Measurements from ENCODE around the gene IGF1. TPM values are rescaled to one million over a fixed set of nuclear protein-coding genes. Genes with fewer than 3 reads are reported as not detected.
A peak's percentile ranks its signal among the peaks of the same experiment; 100 is the strongest.

The IGF1 gene
- total and polyA plus RNA-seq, 9 of the 15 experiments (the other 6 are each of a cell fraction or from before 2014, with no cell fraction given): 3.7 to 13.9 (median 4.5) TPM

DNA sequence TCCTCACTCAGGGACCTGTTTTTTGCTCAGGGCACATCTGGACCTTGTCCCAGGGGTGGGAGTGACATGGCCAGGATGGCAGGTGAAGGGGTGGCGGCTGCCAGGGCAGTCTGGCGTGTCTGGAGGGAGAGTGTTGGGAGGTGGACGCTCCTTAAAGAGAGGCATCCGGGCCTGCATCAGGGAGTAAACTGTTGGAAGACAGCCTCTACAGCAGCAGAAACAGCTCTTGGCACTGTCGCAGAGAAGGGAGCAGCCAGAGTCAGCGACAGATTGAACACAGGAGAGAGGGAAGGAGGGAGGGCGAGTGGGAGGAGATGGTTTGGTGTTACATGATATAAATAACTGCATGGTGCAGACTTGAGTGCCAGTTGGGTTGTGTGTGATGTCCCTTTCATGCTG is 52.8 kb downstream of the IGF1 start (continued):
- TF ChIP-seq, protein P1, sequence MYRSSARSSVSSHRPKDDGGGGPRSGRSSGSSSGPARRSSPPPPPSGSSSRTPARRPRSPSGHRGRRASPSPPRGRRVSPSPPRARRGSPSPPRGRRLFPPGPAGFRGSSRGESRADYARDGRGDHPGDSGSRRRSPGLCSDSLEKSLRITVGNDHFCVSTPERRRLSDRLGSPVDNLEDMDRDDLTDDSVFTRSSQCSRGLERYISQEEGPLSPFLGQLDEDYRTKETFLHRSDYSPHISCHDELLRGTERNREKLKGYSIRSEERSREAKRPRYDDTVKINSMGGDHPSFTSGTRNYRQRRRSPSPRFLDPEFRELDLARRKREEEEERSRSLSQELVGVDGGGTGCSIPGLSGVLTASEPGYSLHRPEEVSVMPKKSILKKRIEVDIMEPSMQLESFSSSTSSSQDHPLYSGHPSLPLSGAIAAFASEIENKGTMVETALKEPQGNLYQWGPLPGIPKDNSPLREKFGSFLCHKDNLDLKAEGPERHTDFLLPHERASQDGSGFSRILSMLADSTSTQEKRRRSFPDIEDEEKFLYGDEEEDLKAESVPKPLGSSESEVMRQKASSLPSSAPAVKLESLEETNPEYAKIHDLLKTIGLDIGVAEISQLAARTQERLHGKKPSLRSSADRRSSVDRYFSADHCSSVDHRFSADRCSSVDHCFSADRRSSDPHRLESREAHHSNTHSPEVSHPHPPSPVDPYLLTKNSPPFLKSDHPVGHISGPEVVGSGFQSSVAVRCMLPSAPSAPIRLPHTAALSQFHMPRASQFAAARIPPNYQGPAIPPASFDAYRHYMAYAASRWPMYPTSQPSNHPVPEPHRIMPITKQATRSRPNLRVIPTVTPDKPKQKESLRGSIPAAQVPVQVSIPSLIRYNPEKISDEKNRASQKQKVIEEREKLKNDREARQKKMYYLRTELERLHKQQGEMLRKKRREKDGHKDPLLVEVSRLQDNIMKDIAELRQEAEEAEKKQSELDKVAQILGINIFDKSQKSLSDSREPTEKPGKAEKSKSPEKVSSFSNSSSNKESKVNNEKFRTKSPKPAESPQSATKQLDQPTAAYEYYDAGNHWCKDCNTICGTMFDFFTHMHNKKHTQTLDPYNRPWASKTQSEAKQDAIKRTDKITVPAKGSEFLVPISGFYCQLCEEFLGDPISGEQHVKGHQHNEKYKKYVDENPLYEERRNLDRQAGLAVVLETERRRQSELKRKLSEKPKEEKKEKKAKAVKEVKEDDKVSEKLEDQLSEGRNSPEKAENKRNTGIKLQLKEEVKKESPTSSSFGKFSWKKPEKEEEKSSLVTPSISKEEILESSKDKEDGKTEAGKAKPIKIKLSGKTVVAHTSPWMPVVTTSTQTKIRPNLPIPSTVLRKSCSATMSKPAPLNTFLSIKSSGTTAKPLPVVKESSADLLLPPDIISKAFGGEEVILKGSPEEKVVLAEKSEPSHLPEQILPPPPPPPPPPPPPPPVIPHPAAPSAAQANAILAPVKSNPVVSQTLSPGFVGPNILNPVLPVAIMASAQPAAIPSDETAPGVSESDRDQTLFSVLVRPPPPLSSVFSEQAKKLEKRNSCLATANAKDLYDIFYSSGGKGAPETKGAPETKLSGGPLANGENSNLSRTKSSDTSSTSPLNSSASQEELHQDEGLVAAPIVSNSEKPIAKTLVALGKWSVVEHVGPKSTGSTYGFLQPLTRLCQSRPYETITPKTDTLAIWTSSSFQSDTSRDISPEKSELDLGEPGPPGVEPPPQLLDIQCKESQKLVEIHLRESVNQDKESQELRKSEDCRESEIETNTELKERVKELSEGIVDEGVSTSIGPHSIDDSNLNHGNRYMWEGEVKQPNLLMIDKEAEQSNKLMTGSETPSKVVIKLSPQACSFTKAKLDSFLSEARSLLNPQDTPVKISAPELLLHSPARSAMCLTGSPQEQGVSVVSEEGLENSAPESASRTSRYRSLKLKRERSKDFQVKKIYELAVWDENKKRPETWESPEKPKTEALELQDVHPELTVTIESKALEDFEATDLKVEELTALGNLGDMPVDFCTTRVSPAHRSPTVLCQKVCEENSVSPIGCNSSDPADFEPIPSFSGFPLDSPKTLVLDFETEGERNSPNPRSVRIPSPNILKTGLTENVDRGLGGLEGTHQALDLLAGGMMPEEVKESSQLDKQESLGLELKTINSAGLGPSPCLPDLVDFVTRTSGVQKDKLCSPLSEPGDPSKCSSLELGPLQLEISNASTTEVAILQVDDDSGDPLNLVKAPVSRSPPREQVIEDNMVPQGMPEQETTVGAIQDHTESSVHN (IDR thresholded peaks at IDR 0.05; ENCODE audit: borderline replicate concordance in 1 of 2, low read depth in 1 of 2): no peak
- TF ChIP-seq DMBX1 (CRISPR knock-in tag; IDR thresholded peaks at IDR 0.05; ENCODE audit: borderline replicate concordance) (no peak), NFRKB (IDR thresholded peaks at IDR 0.05; ENCODE audit: low read depth) (0 out of 2 replicates have a peak, but pooled peaks have one; percentile 41), ZNF324 (CRISPR knock-in tag; IDR thresholded peaks at IDR 0.05) (no peak), ZNF212 (CRISPR knock-in tag; IDR thresholded peaks at IDR 0.05) (no peak), ZNF79 (CRISPR knock-in tag; IDR thresholded peaks at IDR 0.05; ENCODE audit: low read depth) (no peak), PRMT5 (CRISPR knock-in tag; IDR thresholded peaks at IDR 0.05) (no peak), ERF (CRISPR knock-in tag; IDR thresholded peaks at IDR 0.05) (no peak), ZNF197 (CRISPR knock-in tag; IDR thresholded peaks at IDR 0.05; ENCODE audit: low read depth) (no peak), ZKSCAN8 (CRISPR knock-in tag; IDR thresholded peaks at IDR 0.05) (no peak), ATF7 (IDR thresholded peaks at IDR 0.05) (no peak), ZNF707 (CRISPR knock-in tag; conservative IDR thresholded peaks at IDR 0.05) (no peak), NFE2L1 (tag; IDR thresholded peaks at IDR 0.05; ENCODE audit: borderline replicate concordance, low read depth) (no peak), KDM5B (IDR thresholded peaks at IDR 0.05; ENCODE audit: insufficient replicate concordance, low read depth, low read length) (no peak)
- TF ChIP-seq, protein P2, sequence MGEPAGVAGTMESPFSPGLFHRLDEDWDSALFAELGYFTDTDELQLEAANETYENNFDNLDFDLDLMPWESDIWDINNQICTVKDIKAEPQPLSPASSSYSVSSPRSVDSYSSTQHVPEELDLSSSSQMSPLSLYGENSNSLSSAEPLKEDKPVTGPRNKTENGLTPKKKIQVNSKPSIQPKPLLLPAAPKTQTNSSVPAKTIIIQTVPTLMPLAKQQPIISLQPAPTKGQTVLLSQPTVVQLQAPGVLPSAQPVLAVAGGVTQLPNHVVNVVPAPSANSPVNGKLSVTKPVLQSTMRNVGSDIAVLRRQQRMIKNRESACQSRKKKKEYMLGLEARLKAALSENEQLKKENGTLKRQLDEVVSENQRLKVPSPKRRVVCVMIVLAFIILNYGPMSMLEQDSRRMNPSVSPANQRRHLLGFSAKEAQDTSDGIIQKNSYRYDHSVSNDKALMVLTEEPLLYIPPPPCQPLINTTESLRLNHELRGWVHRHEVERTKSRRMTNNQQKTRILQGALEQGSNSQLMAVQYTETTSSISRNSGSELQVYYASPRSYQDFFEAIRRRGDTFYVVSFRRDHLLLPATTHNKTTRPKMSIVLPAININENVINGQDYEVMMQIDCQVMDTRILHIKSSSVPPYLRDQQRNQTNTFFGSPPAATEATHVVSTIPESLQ (CRISPR knock-in tag; IDR thresholded peaks at IDR 0.05): no peak
- TF ChIP-seq, protein P3, sequence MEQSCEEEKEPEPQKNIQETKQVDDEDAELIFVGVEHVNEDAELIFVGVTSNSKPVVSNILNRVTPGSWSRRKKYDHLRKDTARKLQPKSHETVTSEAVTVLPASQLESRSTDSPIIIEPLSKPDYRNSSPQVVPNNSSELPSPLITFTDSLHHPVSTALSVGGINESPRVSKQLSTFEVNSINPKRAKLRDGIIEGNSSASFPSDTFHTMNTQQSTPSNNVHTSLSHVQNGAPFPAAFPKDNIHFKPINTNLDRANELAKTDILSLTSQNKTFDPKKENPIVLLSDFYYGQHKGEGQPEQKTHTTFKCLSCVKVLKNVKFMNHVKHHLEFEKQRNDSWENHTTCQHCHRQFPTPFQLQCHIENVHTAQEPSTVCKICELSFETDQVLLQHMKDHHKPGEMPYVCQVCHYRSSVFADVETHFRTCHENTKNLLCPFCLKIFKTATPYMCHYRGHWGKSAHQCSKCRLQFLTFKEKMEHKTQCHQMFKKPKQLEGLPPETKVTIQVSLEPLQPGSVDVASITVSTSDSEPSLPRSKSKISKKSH (CRISPR knock-in tag; IDR thresholded peaks at IDR 0.05): no peak
- TF ChIP-seq, protein P4, sequence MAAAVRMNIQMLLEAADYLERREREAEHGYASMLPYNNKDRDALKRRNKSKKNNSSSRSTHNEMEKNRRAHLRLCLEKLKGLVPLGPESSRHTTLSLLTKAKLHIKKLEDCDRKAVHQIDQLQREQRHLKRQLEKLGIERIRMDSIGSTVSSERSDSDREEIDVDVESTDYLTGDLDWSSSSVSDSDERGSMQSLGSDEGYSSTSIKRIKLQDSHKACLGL (CRISPR knock-in tag; IDR thresholded peaks at IDR 0.05; ENCODE audit: borderline replicate concordance, poor library complexity, severe bottlenecking): no peak

All from K562 (cell line).